VCaP (cell line): ENCODE results near the gene DYNC2I2.
"Not testable (repeated sequence)": the region's sequence is repeated elsewhere in the genome, so short reads cannot be mapped to it uniquely, and the experiment has no call there.

ENCODE experiments used
- H3K27ac ChIP-seq: fragments of 450-650 bp; 2 replicates; pipeline ENCODE4 v1.5.1; 2017
- CTCF ChIP-seq: fragments of 450-650 bp; conservative IDR thresholded peaks from 2 replicates; pipeline ENCODE4 v1.5.1; 2017; ENCODE audit warnings: mild to moderate bottlenecking, moderate library complexity

The DYNC2I2 gene

GRCh38 chr9:128702445-128702948 lies 45.9 kb upstream of the DYNC2I2 start, which contains the start of gene PKN3:
TSS of gene PKN3 (plus strand) at chr9:128702503. CDS start at chr9:128702916, 413 bp downstream.
- TF ChIP-seq CTCF = peak; percentile 98

GRCh38 chr9:128701227-128701854 lies 44.7 kb upstream of the DYNC2I2 start:
- TF ChIP-seq CTCF = no peak

More at GRCh38 chr9:128702445-128702948, 45.9 kb upstream of the DYNC2I2 start, which contains the start of gene PKN3:
- peak within 1 kb of the TSS; percentile 59; the same call in 1 of the 2 replicates for H3K27ac ChIP-seq

GRCh38 chr9:128699096-128699795 lies 42.6 kb upstream of the DYNC2I2 start:
- H3K27ac ChIP-seq = not testable (repeated sequence)

More at GRCh38 chr9:128701227-128701854, 44.7 kb upstream of the DYNC2I2 start:
- H3K27ac ChIP-seq = no peak overlapping the region

- no peak overlapping the region for H3K27ac ChIP-seq
- TF ChIP-seq CTCF = no peak
These were observed 40.5 kb upstream of the DYNC2I2 start for GRCh38 chr9:128696923-128697707.

GRCh38 chr9:128694344-128694743 lies 37.7 kb upstream of the DYNC2I2 start:
- no peak for TF ChIP-seq CTCF
- no peak overlapping the region for H3K27ac ChIP-seq

GRCh38 chr9:128693738-128694137 lies 37.1 kb upstream of the DYNC2I2 start:
- not testable (repeated sequence) for H3K27ac ChIP-seq

- peak overlapping the region; percentile 97 for H3K27ac ChIP-seq
- TF ChIP-seq CTCF = no peak
These were observed 34.0 kb upstream of the DYNC2I2 start for GRCh38 chr9:128690684-128691034.
